Pancreas (tissue), 10 donors: ENCODE results near the gene ISCA2. TPM values are rescaled to one million over a fixed set of nuclear protein-coding genes. Genes with fewer than 3 reads are reported as not detected.

Experiments used
- ATAC-seq, 4 donors: fragments of 200-7000 bp; cut with Tn5 transposase; one replicate each; pipeline versions ENCODE4 v1.8.0 to v1.9.1; 2020; ENCODE audit warnings: mild to moderate bottlenecking in 4 of 4, moderate library complexity in 4 of 4
- DNase-seq, 6 donors: peaks; one replicate each; pipeline ENCODE4 v3.0.0-alpha.2; 2020
- FAIRE-seq: peaks from 2 replicates; lab custom pipeline; 2012; peaks lifted over from hg19 to GRCh38; lab: Jason Lieb, UNC
- H3K27ac ChIP-seq, 4 donors: fragments of 200-600 bp; sonication (generic); 1 replicate in 3 of 4; 2 replicates in 1 of 4; pipeline versions ENCODE4 v1.5.0 to v1.8.0; 2020
- H3K27me3 ChIP-seq, 4 donors: fragments of 200-600 bp; one replicate each; pipeline ENCODE4 v1.8.0; 2021
- H3K36me3 ChIP-seq, 3 donors: fragments of 200-600 bp; sonication (generic) in 1 of 3; one replicate each; pipeline versions ENCODE4 v1.5.0 to v1.8.0; 2020 to 2021
- H3K4me1 ChIP-seq, 3 donors: fragments of 200-600 bp; one replicate each; pipeline ENCODE4 v1.8.0; 2021
- H3K4me3 ChIP-seq, 4 donors: fragments of 200-600 bp; sonication (generic) in 2 of 4; one replicate each; pipeline versions ENCODE4 v1.5.0 to v1.8.0; 2020 to 2021
- H3K9me3 ChIP-seq, 4 donors: fragments of 200-600 bp; one replicate each; pipeline ENCODE4 v1.8.0; 2021
- CTCF ChIP-seq, 4 donors: fragments of 200-600 bp; sonication (generic) in 3 of 4; IDR thresholded peaks; one replicate each; pipeline versions ENCODE4 v1.5.0 to v1.8.0; 2021; ENCODE audit warnings: antibody characterized with exemption in 4 of 4
- WGBS, 2 donors: extraction: QIAGEN DNeasy Blood & Tissue Kit; methylation state at CpG; one replicate each; pipeline ENCODE4 v1.1.7; 2013; 5-methylcytosine and 5-hydroxymethylcytosine counted together
- intact Hi-C, 3 donors: fragments of 100-400 bp; cut with DNase I; formaldehyde crosslinking; loops; one replicate each; pipeline versions ENCODE4 v1.11.1 to v1.14.2; 2022
- polyA plus RNA-seq, 2 donors: library from polyadenylated mRNA; stranded (reverse); fragments of 200-250 nt; gene quantifications; one replicate each; pipeline ENCODE4 v1.2.3, GENCODE V29; 2013
- total RNA-seq, 6 donors: library from RNA; stranded (reverse); fragmentation: NEBNext Ultra II Directional in 4 of 6; extraction: Animal tissue kit (Norgen Biotek cat#: 25700) in 4 of 6; gene quantifications; one replicate each; pipeline versions ENCODE4 v1.2.1 to v1.2.4, GENCODE V29; 2021 to 2023
- donor health status: healthy with polysubstance abuse.
- donor health status: DM: no; HTN: no; CAD: no; lungs with moderate emphysema.
- donor health status: DM: no; HTN: no; CAD: no.
- donor health status: control.
- donor health status: control.
- donor health status: Bipolar disorder and iron deficiency.
- donor health status: DM: yes; HTN: yes; CAD: no.
- donor health status: DM: no; HTN: no; CAD: no.
- donor health status: DM: no; HTN: no; CAD: no.
- donor health status: DM: yes; HTN: yes; CAD: no.

Gene ISCA2
- total and polyA plus RNA-seq, 8 donors: 7.7 to 23.4 (median 10.0) TPM

GRCh38 chr14:74503291-74503937, 9.8 kb downstream of the ISCA2 start:
- intact Hi-C loops: no loop called here
- no peak overlapping the region for H3K27ac ChIP-seq
- ATAC-seq (no peak), FAIRE-seq (no peak), DNase-seq (no peak)
- no peaks in the 10 kb centered on the region for H3K4me1 ChIP-seq
- TF ChIP-seq CTCF (IDR thresholded peaks at IDR 0.05): no peak
- H3K4me3 ChIP-seq: no peak overlapping the region
- H3K9me3 ChIP-seq: no peaks in the 10 kb centered on the region
- no peaks in the 10 kb centered on the region for H3K27me3 ChIP-seq
- no peaks in the 10 kb centered on the region for H3K36me3 ChIP-seq
- WGBS, 2 donors: 88 to 90% methylated on average over 14 of the region's 14 CpGs

- Histone ChIP-seq H3K9me3 (no peaks in the 10 kb centered on the region), H3K4me1 (no peaks in the 10 kb centered on the region), H3K4me3 (no peak overlapping the region), H3K27ac (no peak overlapping the region), H3K36me3 (no peaks in the 10 kb centered on the region), H3K27me3 (no peaks in the 10 kb centered on the region)
- intact Hi-C loops: no loop called here
- FAIRE-seq (no peak), ATAC-seq (no peak), DNase-seq (no peak)
- WGBS, 2 donors: 90 to 95% methylated on average over 12 of the region's 12 CpGs
- no peak for TF ChIP-seq CTCF (IDR thresholded peaks at IDR 0.05)
Measured at GRCh38 chr14:74503938-74504335, 10.4 kb downstream of the ISCA2 start.

GRCh38 chr14:74504412-74504811, 10.8 kb downstream of the ISCA2 start:
- Histone ChIP-seq H3K9me3 (no peaks in the 10 kb centered on the region), H3K4me1 (no peaks in the 10 kb centered on the region), H3K27ac (no peak overlapping the region), H3K36me3 (no peaks in the 10 kb centered on the region), H3K27me3 (no peaks in the 10 kb centered on the region), H3K4me3 (no peak overlapping the region)
- DNase-seq (no peak), ATAC-seq (no peak), FAIRE-seq (no peak)
- intact Hi-C loops: no loop called here
- TF ChIP-seq CTCF (IDR thresholded peaks at IDR 0.05): no peak
- WGBS, 2 donors: 75 to 85% methylated on average over 4 of the region's 4 CpGs

- intact Hi-C loops: no loop called here
Measured at GRCh38 chr14:74504874-74505720, 11.5 kb downstream of the ISCA2 start.

More at GRCh38 chr14:74504874-74505720, 11.5 kb downstream of the ISCA2 start:
- no peak for TF ChIP-seq CTCF (IDR thresholded peaks at IDR 0.05)
- no peaks in the 10 kb centered on the region for H3K27me3 ChIP-seq
- no peaks in the 10 kb centered on the region for H3K36me3 ChIP-seq
- no peak for FAIRE-seq
- no peaks in the 10 kb centered on the region for H3K9me3 ChIP-seq
- no peak overlapping the region for H3K4me3 ChIP-seq
- no peak for ATAC-seq
- no peak for DNase-seq
- H3K4me1 ChIP-seq: no peaks in the 10 kb centered on the region
- 83 to 96% methylated on average over 18 to 20 of the region's 20 CpGs for WGBS, 2 donors
- H3K27ac ChIP-seq: no peak overlapping the region
